Suprapubic skin (tissue), 4 donors: Measurements from ENCODE around the gene HOXC9.

ENCODE experiments used
- CTCF ChIP-seq, 2 donors: fragments of 200-600 bp in 1 of 2; fragments of 450-650 bp in 1 of 2; sonication (generic) in 1 of 2; IDR thresholded peaks; one replicate each; pipeline ENCODE4 v1.5.1; 2016 to 2019; ENCODE audit warnings: antibody characterized with exemption in 2 of 2, mild to moderate bottlenecking in 1 of 2, moderate library complexity in 1 of 2
- EP300 ChIP-seq: sonication (generic); formaldehyde crosslinking; IDR thresholded peaks from one replicate; pipeline ENCODE4 v1.6.1; 2017; ENCODE audit warnings: antibody characterized with exemption
- POLR2A ChIP-seq, 2 donors: fragments of 450-650 bp; IDR thresholded peaks; one replicate each; pipeline ENCODE4 v1.6.1; 2017; ENCODE audit warnings: antibody characterized with exemption in 2 of 2, mild to moderate bottlenecking in 2 of 2, moderate library complexity in 2 of 2
- POLR2AphosphoS5 ChIP-seq, 3 donors: sonication (generic); formaldehyde crosslinking; IDR thresholded peaks; one replicate each; pipeline ENCODE4 v1.6.1; 2017; ENCODE audit warnings: antibody characterized with exemption in 3 of 3

DNA sequence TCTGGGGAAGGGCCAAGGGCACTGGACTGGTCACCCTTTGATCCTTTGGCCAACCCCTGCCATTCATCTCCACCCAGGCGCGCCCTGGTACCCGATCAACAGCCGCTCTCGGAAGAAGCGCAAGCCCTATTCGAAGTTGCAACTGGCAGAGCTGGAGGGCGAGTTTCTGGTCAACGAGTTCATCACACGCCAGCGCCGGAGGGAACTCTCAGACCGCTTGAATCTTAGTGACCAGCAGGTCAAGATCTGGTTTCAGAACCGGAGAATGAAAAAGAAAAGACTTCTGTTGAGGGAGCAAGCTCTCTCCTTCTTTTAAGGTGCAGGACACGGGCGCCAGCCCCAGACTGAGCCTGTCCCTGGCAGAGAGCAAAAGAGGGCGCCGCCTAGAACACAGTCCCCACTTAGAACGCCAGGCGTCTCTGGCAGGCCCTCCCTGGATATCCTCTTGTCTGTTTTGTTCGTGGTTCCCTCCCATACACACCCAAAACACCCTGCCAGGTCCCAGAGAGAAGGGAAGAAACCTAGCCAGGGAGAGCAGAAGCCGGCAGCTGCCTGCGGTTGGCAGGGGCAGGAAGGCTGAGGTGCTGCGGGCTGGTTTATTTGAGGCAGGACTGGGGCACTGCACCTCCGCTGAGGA is 43.6 kb upstream of the HOXC9 start:
- TF ChIP-seq POLR2A (IDR thresholded peaks at IDR 0.05) (no peak), CTCF (IDR thresholded peaks at IDR 0.05) (no peak), POLR2AphosphoS5 (IDR thresholded peaks at IDR 0.05) (no peak), EP300 (no peak)
